Nephron (organoid): ENCODE data around the gene BORCS5.

Experiments used
- H3K27ac Mint-ChIP-seq, 3 experiments: 2 replicates each; pipeline ENCODE4 v1.8.0; 2020; ENCODE audit warnings: mixed read lengths in 3 of 3, mild to moderate bottlenecking in 2 of 3, moderate library complexity in 1 of 3
- H3K27me3 Mint-ChIP-seq: 2 replicates; pipeline ENCODE4 v1.8.0; 2021; ENCODE audit warnings: low read depth, mild to moderate bottlenecking, moderate library complexity, mixed read lengths
- H3K36me3 Mint-ChIP-seq: 2 replicates; pipeline ENCODE4 v1.8.0; 2020; ENCODE audit warnings: low read depth, mixed read lengths
- H3K4me1 Mint-ChIP-seq: 2 replicates; pipeline ENCODE4 v1.8.0; 2020; ENCODE audit warnings: mixed read lengths
- H3K4me3 Mint-ChIP-seq, 3 experiments: 2 replicates each; pipeline ENCODE4 v1.8.0; 2020; ENCODE audit warnings: mild to moderate bottlenecking in 3 of 3, mixed read lengths in 3 of 3, moderate library complexity in 2 of 3
- H3K9me3 Mint-ChIP-seq: 2 replicates; pipeline ENCODE4 v1.8.0; 2020; ENCODE audit warnings: mixed read lengths
- CTCF ChIP-seq, 3 experiments: fragments of 200-600 bp; sonication (generic); IDR thresholded peaks; one replicate each; pipeline ENCODE4 v1.5.0; 2021; ENCODE audit warnings: antibody characterized with exemption in 3 of 3; ENCODE audit not compliant: unreplicated experiment in 3 of 3

Gene BORCS5

DNA sequence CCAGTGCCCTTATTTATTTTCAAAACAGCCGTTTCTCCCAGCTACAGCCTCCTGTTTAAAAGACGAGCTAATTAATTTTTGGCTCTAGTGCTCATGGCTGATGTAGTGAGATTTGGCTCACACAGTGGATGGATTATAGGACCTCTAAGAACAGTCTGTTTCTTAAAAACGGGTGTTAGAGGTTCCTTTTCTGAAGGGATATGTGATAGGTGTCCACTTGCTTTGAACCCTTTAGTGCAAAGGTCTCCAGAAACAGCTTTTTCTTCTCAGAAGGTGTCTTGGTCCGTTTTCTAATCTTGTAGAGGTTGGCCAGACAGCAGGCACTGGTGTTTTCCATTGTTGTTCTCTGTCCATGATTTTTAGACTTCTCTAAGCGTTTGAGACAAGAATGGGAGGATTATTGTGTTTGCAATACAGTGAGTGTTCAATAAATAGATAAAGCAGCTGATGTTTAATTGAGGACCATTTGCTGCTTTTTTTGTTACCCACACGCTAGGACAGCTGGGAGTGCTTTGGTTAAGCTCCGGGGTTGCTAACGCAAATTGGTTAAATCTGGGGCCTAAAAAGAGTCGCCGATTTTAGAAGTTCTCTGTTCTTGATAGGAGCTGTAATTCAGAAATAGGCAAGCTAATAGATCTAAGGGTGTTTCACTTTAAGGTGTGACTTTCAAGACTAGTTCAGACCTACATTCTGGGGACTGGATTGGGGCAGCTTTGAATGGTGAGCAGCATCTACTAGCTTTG lies 1.0 kb downstream of the BORCS5 start:
- Mint-ChIP-seq H3K27ac (peak overlapping the region; percentile 97 to 99 (median 98)), H3K4me3 (peak overlapping the region; percentile 91 to 98 (median 94)), H3K36me3 (no peaks in the 10 kb centered on the region), H3K4me1 (peaks cover 28% of the 10 kb centered on the region), H3K9me3 (no peaks in the 10 kb centered on the region), H3K27me3 (no peaks in the 10 kb centered on the region)
- TF ChIP-seq CTCF (IDR thresholded peaks at IDR 0.05; ENCODE audit: unreplicated experiment in 3 of 3), result no peak

GRCh38 chr12:12358528-12358927 lies 1.6 kb downstream of the BORCS5 start:
- Mint-ChIP-seq H3K27me3 (no peaks in the 10 kb centered on the region), H3K9me3 (no peaks in the 10 kb centered on the region), H3K4me3 (peak overlapping the region; percentile 91 to 98 (median 94)), H3K4me1 (peaks cover 28% of the 10 kb centered on the region), H3K27ac (peak overlapping the region; percentile 97 to 99 (median 98)), H3K36me3 (no peaks in the 10 kb centered on the region)
- TF ChIP-seq CTCF (IDR thresholded peaks at IDR 0.05; ENCODE audit: unreplicated experiment in 3 of 3), result no peak

GRCh38 chr12:12364787-12365445 lies 8.0 kb downstream of the BORCS5 start:
- Mint-ChIP-seq H3K27ac (no peak overlapping the region), H3K27me3 (no peaks in the 10 kb centered on the region), H3K4me3 (no peak overlapping the region), H3K9me3 (no peaks in the 10 kb centered on the region), H3K36me3 (peaks cover 4% of the 10 kb centered on the region), H3K4me1 (no peaks in the 10 kb centered on the region)
- no peak for TF ChIP-seq CTCF (IDR thresholded peaks at IDR 0.05; ENCODE audit: unreplicated experiment in 3 of 3)

- H3K9me3 Mint-ChIP-seq, result no peaks in the 10 kb centered on the region
- no peak overlapping the region for H3K4me3 Mint-ChIP-seq
- H3K36me3 Mint-ChIP-seq, result peaks cover 4% of the 10 kb centered on the region
- H3K27me3 Mint-ChIP-seq, result no peaks in the 10 kb centered on the region
- H3K27ac Mint-ChIP-seq, result no peak overlapping the region
- no peak for TF ChIP-seq CTCF (IDR thresholded peaks at IDR 0.05; ENCODE audit: unreplicated experiment in 3 of 3)
- H3K4me1 Mint-ChIP-seq, result no peaks in the 10 kb centered on the region
Observed at GRCh38 chr12:12365446-12365802, 8.5 kb downstream of the BORCS5 start.

DNA sequence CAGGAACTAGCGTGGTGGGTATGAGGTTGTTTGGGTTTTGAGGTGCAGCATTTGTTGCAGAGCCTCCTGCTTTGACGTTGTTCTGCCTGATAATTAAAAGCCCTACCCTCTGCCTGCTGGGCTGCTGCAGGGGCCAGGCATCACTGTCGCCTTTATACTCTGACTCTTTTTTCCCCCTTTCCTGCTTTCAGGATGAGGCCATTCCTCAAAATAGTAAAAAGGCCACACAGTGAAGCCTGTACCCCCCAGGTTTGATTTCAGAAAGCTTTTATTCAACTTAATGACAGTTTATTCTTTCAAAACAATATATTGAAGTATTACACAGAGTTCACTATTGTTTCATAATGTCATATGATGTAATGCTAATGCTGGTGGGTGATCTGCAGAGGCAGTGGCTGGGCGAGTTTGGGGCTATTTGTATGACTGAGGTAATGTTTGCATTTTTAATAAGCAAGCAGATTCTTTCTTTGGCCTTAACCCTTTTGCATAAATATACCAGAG lies 9.1 kb downstream of the BORCS5 start:
- H3K36me3 Mint-ChIP-seq, result peaks cover 4% of the 10 kb centered on the region
- no peak overlapping the region for H3K27ac Mint-ChIP-seq

More for the DNA sequence above, 9.1 kb downstream of the BORCS5 start:
- Mint-ChIP-seq H3K27me3 (no peaks in the 10 kb centered on the region), H3K4me1 (no peaks in the 10 kb centered on the region), H3K9me3 (no peaks in the 10 kb centered on the region), H3K4me3 (no peak overlapping the region)
- TF ChIP-seq CTCF (IDR thresholded peaks at IDR 0.05; ENCODE audit: unreplicated experiment in 3 of 3), result no peak
